Endothelial cell of umbilical vein (primary cell): ENCODE measurements around the gene WASF3.

ENCODE experiments used
- EZH2 ChIP-seq: IDR thresholded peaks from 2 replicates; pipeline ENCODE4 v1.6.1; 2012; ENCODE audit warnings: borderline replicate concordance, low read depth, mild to moderate bottlenecking, moderate library complexity, low read length, inconsistent platforms; ENCODE audit not compliant: severe bottlenecking
- GATA2 ChIP-seq: IDR thresholded peaks from 2 replicates; pipeline ENCODE4 v1.7.0; 2011; ENCODE audit warnings: low read depth, mild to moderate bottlenecking, moderate library complexity, mixed read lengths, low read length; ENCODE audit not compliant: insufficient read length, insufficient read depth
- POLR2A ChIP-seq: IDR thresholded peaks from 2 replicates; pipeline ENCODE4 v1.6.1; 2012; ENCODE audit warnings: low read depth, mild to moderate bottlenecking, control low read depth, low read length
- POLR2AphosphoS5 ChIP-seq: IDR thresholded peaks from 2 replicates; pipeline ENCODE4 v1.6.1; 2012; ENCODE audit warnings: low read depth, mild to moderate bottlenecking, control low read depth, low read length, moderate library complexity; ENCODE audit not compliant: insufficient read depth
- TF ChIP-seq, protein P1 (sequence below), 2 donors: IDR thresholded peaks; 1 replicate in 1 of 2; 2 replicates in 1 of 2; pipeline ENCODE4 v1.5.1; 2011; ENCODE audit warnings: low read length in 2 of 2, mild to moderate bottlenecking in 2 of 2, moderate library complexity in 2 of 2, control low read depth in 1 of 2, inconsistent platforms in 1 of 2, low read depth in 1 of 2; ENCODE audit not compliant: insufficient read depth in 1 of 2; ENCODE audit errors: extremely low read depth in 1 of 2

- TF ChIP-seq, protein P1, sequence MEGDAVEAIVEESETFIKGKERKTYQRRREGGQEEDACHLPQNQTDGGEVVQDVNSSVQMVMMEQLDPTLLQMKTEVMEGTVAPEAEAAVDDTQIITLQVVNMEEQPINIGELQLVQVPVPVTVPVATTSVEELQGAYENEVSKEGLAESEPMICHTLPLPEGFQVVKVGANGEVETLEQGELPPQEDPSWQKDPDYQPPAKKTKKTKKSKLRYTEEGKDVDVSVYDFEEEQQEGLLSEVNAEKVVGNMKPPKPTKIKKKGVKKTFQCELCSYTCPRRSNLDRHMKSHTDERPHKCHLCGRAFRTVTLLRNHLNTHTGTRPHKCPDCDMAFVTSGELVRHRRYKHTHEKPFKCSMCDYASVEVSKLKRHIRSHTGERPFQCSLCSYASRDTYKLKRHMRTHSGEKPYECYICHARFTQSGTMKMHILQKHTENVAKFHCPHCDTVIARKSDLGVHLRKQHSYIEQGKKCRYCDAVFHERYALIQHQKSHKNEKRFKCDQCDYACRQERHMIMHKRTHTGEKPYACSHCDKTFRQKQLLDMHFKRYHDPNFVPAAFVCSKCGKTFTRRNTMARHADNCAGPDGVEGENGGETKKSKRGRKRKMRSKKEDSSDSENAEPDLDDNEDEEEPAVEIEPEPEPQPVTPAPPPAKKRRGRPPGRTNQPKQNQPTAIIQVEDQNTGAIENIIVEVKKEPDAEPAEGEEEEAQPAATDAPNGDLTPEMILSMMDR (IDR thresholded peaks at IDR 0.05; ENCODE audit: extremely low read depth in 1 of 2, insufficient read depth in 1 of 2, low read depth in 1 of 2, low read length in 2 of 2), result no peak
- TF ChIP-seq POLR2AphosphoS5 (no peak), POLR2A (no peak), EZH2 (no peak), GATA2 (no peak)
Measured at GRCh38 chr13:26623125-26623524, 65.6 kb downstream of the WASF3 start.
